Transverse colon (tissue), 3 donors: ENCODE data around the gene COL24A1.

ENCODE experiments used
- CTCF ChIP-seq, 5 experiments: fragments of 200-600 bp in 3 of 5; fragments of 450-650 bp in 2 of 5; sonication (generic) in 3 of 5; IDR thresholded peaks; 1 replicate in 2 of 5; 2 replicates in 3 of 5; pipeline ENCODE4 v1.5.1; 2016 to 2017; ENCODE audit warnings: antibody characterized with exemption in 5 of 5, inconsistent platforms in 3 of 5, mild to moderate bottlenecking in 2 of 5, moderate library complexity in 1 of 5
- POLR2A ChIP-seq: fragments of 450-650 bp; IDR thresholded peaks from one replicate; pipeline ENCODE4 v1.6.1; 2016; ENCODE audit warnings: antibody characterized with exemption, mild to moderate bottlenecking, moderate library complexity

- TF ChIP-seq CTCF (IDR thresholded peaks at IDR 0.05) = no peak
- TF ChIP-seq POLR2A = no peak
Measured at GRCh38 chr1:85822696-85823095, 333.9 kb downstream of the COL24A1 start.
